Coronary artery (tissue), 2 donors: ENCODE data around the gene PTPRM.
A peak's percentile ranks its signal among the peaks of the same experiment; 100 is the strongest.

ENCODE experiments used
- DNase-seq: peaks from one replicate; pipeline ENCODE4 v3.0.0-alpha.2; 2017; ENCODE audit warnings: low spot score
- H3K27ac ChIP-seq, 2 donors: fragments of 200-600 bp; sonication (generic); one replicate each; pipeline ENCODE4 v1.5.1; 2016 to 2019
- H3K4me3 ChIP-seq: fragments of 200-600 bp; sonication (generic); 2 replicates; pipeline ENCODE4 v1.5.1; 2016; ENCODE audit warnings: mild to moderate bottlenecking, moderate library complexity
- CTCF ChIP-seq: fragments of 200-600 bp; sonication (generic); IDR thresholded peaks from one replicate; pipeline ENCODE4 v1.5.1; 2019; ENCODE audit warnings: antibody characterized with exemption

PTPRM gene

GRCh38 chr18:8380926-8381325 lies 813.8 kb downstream of the PTPRM start:
- Histone ChIP-seq H3K4me3 (no peak overlapping the region), H3K27ac (no peak overlapping the region)
- TF ChIP-seq CTCF = no peak
- no peak for DNase-seq

- Histone ChIP-seq H3K27ac (peak overlapping the region in 1 of 2 donors; percentile 52), H3K4me3 (peak overlapping the region; percentile 3)
- TF ChIP-seq CTCF = no peak
- peak; percentile 33 for DNase-seq
Measured at GRCh38 chr18:8381821-8382459, 814.8 kb downstream of the PTPRM start.

GRCh38 chr18:8385400-8385799 lies 818.3 kb downstream of the PTPRM start:
- DNase-seq = peak; percentile 36
- TF ChIP-seq CTCF = no peak
- no peak overlapping the region for H3K27ac ChIP-seq
- no peak overlapping the region for H3K4me3 ChIP-seq

- Histone ChIP-seq H3K4me3 (no peak overlapping the region), H3K27ac (no peak overlapping the region)
- TF ChIP-seq CTCF = no peak
- peak; percentile 58 for DNase-seq
Measured at GRCh38 chr18:8386669-8387380, 819.7 kb downstream of the PTPRM start.

- TF ChIP-seq CTCF = peak; percentile 49
- no peak for DNase-seq
- H3K27ac ChIP-seq = no peak overlapping the region
- no peak overlapping the region for H3K4me3 ChIP-seq
Measured at GRCh38 chr18:8389391-8390340, 822.5 kb downstream of the PTPRM start.

GRCh38 chr18:8391068-8391467 lies 824.0 kb downstream of the PTPRM start:
- DNase-seq = no peak
- TF ChIP-seq CTCF = no peak
- Histone ChIP-seq H3K27ac (no peak overlapping the region), H3K4me3 (no peak overlapping the region)
